ENCODE results near the gene PILRA.
"Not testable (repeated sequence)": the region's sequence is repeated elsewhere in the genome, so short reads cannot be mapped to it uniquely, and the experiment has no call there.

Gene PILRA

DNA sequence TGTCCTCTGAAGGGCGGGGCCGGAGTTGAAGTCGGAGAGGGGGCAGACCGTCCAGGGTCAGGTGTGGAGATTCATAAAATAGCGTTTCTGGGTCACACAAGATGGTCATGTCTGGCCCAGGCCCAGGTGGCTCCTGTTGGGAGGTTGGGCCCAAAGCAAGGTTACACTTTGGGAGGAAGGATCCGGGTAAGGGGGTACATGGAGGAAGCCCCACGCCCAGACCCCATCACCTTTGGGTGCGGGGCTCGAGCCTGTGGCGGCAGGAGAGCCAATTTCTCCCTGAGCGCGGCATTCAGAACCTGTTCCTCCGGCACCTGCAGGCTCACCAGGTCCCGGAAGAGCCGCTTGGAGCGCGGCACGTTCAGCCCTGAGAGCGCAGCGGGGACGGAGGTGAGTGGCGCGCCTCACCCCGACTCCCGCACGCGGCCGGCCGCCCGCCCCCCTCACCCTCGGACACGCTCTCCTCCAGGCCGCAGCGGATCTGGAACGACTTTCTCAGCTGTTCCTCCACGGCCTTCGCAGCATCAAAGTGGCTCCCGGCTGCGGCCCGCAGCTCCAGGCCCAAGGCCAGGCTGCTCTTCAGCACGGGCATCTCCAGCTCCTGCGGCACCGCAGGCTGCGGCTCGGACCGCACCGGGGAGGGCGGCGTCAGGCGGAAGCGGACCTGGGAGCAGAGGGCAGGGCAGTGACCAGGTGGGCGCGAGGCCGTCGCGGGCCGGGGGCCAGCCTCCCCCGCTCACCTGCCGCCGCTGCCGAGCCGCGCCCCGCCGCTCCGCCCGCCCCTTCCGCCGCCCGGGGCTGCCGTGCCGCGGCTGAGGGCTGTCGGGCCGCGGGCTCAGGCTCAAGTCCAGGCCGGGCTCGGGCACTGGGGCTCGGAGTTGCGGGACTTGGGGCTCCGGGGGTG, 62.4 kb downstream of the PILRA start:
- DNase-seq: peak; percentile 48 to 56

DNA sequence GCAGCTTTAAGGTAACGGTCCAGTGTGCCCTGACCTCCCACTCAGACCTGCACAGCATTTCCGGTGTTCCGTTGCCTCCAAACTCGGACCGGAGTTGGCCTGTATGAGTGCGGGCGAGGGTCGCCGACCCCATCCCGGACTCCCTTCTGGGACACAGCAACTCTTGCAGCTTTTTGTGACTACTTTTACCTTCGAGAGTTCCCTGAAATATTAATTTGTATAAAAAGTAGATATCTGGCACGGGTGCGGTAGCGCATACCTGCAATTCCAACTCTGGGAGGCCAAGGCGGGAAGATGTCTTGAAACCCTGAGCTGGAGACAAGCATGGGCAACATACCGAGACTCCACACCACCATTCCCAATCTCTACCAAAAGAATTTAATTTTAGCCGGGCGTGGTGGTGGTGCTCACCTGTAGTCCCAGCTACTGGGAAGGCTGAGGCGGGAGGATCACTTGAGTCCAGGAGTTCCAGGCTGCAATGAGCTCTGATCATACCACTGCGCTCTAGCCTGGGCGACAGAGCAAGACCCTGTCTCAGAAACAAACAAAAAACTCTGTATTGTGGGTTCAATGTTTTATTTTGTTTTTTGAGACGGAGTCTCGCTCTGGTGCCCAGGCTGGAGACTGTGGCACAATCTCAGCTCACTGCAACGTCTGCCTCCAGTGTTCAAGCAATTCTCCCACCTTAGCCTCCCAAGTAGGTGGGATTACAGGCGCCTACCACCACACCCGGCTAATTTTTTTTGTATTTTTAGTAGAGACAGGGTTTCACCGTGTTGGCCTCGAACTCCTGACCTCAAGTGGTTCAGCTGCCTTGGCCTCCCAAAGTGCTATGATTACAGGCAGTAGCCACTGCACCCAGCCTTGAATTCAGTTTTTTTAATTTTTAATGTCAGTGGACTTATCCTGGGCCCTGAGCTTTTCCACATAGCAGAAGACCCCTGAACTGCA, 64.1 kb downstream of the PILRA start:
- DNase-seq: no peak

DNA sequence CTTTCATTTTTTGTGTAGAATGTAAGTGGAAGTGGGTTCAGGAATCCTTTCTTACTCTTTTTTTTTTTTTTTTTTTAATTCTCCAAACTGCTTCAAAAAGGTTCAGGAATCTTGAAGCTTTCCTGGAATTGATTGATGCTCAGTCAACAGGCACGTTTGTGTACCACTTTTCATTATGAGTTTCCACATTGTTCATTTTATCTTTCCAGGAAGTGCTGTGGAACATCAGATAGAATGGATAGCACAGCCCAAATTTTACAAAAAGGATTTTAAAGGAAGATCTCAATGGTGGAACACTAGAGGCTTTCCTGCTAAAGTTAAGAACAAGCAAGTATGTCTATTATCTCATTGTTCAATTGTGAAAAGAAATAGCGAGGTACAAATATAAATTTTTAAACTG, 64.9 kb downstream of the PILRA start:
- no peak for DNase-seq

DNA sequence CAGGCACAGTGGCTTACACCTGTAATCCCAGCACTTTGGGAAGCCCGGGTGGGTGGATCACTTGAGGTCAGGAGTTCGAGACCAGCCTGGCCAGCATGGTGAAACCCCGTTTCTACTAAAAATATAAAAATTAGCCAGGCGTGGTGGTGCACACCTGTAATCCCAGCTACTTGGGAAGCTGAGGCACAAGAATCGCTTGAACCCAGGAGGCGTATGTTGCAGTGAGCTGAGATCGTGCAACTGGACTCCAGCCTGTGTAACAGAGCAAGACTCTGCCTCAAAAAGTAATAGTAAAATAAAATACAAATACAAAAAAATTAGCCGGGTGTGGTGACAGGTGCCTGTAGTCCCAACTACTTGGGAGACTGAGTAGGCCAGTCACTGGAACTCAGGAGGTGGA, 65.4 kb downstream of the PILRA start:
- not testable (repeated sequence) for DNase-seq

DNA sequence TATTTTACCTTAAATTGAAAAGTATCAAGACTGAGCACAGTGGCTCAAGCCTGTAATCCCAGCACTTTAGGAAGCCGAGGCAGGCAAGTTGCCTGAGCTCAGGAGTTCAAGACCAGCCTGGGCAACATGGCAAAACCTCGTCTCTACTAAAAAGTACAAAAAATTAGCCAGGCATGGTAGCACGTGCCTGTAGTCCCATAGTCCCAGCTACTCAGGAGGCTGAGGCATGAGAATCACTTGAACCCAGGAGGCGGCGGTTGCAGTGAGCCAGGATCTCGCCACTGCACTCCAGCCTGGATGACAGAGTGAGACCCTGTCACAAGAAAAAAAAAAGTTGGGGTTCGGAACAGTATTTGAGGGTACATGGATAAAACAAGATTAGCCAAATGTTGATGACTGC, 66.0 kb downstream of the PILRA start:
- DNase-seq: not testable (repeated sequence)

DNA sequence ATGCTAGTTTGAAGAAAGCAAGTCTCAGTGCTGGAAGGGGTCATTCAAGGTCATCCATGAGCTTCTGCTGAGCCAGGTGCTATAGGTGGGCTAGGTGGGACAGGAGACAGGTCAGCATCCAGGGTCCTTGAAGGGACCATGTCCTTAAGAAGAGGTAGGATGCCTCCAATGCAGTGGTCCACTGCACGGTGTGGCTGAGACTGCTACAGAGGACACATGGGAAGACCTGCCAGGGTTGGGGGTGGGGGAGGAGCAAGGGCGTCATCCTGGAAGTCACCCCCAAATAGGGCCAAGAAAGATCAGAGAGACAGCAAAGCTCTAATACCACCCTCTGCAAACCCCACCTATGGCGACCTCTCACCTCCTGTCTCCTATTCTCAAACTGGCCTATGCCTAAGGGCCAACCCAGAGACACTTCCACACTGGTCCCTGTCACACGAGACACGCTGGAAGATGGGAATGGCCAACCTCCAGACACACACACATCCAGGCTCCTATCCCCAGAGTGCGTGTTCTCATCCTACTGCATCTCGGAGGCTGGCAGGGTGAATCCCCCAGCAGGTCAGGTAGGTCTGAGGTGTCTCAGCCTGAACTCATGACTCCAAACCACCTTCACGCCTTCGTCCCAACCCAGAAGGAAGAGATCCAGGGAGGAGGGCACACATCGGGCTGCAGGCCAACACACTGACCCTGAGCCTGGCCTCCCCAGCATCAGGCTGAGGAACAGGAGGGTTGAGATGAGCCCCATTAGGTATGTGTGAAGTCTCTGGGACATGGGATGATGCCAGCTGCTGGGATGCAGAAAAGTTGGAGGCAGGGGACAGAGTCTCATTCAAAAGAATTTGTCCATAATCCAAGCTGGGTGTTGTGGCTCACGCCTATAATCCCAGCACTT, 68.6 kb downstream of the PILRA start:
- DNase-seq: no peak

DNA sequence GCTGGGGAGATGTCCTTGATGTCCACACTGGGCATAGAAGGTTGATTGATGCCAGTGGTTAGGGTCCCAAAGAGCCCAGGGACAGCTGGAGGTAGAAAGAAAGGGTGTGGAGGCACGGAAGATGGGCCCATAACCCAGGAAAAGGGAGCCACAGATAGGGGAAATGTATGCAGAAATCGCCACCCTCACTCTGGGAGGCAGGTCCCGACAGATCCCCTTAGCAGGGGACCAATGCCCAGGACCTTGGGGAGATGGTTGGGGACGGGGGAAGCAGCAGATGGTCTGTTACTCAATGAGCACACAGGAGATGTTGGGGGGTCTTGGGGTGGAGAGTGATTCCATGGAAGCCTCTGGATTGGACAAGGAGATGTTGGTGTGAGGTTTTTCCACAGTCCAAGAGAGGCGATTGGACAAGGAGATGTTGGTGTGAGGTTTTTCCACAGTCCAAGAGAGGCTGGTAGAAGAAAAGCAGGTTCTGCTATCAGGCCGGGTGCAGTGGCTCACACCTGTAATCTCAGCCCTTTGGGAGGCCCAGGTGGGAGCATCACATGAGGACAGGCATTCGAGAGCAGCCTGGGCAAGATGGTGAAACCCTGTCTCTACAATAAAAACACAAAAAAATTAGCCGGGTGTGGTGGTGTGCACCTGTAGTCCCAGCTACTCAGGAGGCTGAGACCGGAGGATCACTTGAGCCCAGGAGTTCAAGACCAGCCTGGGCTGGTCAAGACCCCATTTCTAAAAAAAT, 70.0 kb downstream of the PILRA start:
- no peak for DNase-seq

DNA sequence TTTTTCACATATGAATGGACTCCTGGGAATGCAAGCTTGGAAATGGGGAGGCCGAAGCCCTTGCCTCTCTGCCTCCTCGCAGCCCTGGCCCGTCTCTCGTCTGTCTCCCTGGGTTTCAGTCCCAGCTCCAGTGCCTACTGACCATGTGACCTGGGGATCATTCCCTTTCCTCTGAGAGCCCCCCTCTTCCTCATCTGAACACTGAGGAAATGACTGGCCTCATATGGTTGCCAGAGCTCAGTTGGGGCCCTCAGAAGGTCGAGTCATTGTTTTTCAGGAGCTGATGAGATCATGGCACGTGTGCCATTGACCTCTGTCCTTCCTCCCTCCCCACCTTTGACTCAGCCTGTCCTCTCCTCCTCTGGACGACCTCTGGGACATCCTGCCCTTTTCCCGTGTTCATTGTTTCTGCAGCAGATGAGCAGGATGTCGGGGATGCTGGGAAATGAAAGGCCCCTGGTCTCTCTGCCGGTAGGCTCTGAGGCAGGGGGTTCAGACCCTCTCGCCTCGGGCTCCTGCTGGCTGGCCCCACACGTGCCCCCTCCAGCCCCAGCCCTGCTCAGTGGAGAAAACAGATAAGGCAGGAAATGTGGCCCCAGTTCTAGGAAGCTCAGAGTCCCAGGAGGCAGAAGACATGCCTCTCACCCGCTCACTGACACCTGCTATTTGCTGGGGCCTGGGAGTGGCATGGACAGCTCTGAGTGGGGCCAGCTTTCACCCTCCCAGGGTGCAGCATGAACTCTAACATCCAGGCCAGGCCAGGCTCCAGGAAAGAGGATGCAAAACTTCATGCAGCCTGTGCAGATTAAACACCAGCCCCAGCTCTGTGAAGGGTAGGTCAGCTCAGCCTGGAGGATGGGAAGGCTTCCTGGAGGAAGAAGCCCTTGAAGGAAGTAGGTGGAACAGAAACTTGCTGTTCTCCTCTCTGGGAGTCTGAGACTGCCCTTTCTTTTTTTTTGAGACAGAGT, 71.3 kb downstream of the PILRA start:
- no peak for DNase-seq

DNA sequence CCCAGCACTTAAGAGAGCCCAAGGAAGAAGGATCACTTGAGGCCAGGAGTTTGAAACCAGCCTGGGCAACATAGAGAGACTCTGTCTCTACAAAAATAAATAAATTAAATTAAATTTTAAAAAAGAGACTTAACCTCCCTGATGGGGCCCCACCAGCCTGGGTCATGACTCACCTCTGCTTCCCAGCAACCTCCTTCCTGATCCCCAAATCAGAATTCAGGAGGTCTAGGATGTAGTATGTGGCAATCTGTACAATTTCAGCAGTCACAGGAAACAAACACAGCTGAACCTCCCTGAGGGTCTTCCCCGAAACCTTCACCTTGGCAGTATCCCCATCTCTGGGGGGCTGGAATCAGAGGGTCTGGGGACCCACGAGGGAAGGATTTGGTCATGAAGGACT, 72.8 kb downstream of the PILRA start:
- no peak for DNase-seq

DNA sequence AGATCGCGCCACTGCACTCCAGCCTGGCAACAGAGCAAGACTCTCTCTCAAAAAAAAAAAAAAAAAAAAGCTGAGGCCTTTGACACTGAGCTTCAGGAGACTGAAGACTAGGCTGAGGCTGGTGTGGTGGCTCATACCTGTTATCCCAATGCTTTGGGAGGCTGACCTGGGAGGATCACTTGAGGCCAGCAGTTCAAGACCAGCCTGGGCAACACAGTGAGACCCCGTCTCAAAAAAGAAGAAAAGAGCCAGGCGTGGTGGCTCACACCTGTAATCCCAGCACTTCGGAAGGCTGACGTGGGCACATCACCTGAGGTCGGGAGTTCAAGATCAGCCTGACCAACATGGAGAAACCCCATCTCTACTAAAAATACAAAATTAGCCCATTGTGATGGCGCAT, 74.1 kb downstream of the PILRA start:
- not testable (repeated sequence) for DNase-seq

DNA sequence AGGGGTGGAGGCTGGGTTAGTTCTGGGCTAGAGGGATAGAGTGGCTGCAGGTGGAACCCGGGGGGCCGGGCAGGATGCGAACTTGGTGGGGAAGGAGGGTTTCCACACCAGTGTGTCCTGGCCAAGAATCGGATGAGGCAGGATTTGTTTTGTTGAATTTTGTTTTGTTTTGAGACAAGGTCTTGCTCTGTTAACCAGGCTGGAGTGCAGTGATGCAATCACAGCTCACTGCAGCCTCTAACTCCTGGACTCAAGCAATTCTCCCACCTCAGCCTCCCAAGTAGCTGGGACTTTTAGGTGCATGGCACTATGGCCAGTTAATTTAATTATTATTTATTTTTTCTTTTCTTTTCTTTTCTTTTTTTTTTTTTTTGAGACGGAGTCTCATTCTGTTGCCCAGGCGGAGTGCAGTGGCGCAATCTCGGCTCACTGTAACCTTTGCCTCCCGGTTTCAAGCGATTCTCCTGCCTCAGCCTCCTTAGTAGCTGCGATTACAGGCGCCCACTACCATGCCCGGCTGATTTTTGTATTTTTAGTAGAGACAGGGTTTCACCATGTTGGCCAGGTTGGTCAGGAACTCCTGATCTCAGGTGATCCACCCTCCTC, 76.0 kb downstream of the PILRA start:
- DNase-seq: no peak
